CD4-positive, alpha-beta T cell (primary cell): ENCODE measurements around the gene CCSER1. TPM values are rescaled to one million over a fixed set of nuclear protein-coding genes. Genes with fewer than 3 reads are reported as not detected.

Experiments used
- ATAC-seq: fragments of 200-7000 bp; cut with Tn5 transposase; one replicate; pipeline ENCODE4 v1.10.0; 2022; ENCODE audit warnings: mild to moderate bottlenecking; ENCODE audit not compliant: poor library complexity
- CTCF ChIA-PET: fragments of 350-600 bp; sonication (Branson Sonifier 250); formaldehyde crosslinking; loops from one replicate; lab custom pipeline; 2021; ENCODE audit warnings: antibody characterized with exemption, inconsistent platforms; lab: Charles Lee
- POLR2A ChIA-PET: fragments of 350-600 bp; sonication (Branson Sonifier 250); formaldehyde crosslinking; loops from one replicate; lab custom pipeline; 2021; ENCODE audit warnings: antibody characterized with exemption, inconsistent platforms; lab: Charles Lee
- DNase-seq, 14 experiments: peaks; one replicate each; pipeline ENCODE4 v3.0.0-alpha.2; 2013 to 2020; ENCODE audit warnings: mixed read lengths in 2 of 14
- H3K27ac ChIP-seq, 2 donors: one replicate each; pipeline versions ENCODE4 v1.5.1 to v1.7.0; 2013; ENCODE audit warnings: low read length in 2 of 2, low read depth in 1 of 2, mild to moderate bottlenecking in 1 of 2
- H3K27me3 ChIP-seq, 2 experiments: 1 replicate in 1 of 2; 2 replicates in 1 of 2; pipeline versions ENCODE4 v1.6.1 to v1.7.0; 2013; ENCODE audit warnings: low read length in 2 of 2, control low read depth in 1 of 2, mild to moderate bottlenecking in 1 of 2, moderate library complexity in 1 of 2; ENCODE audit not compliant: insufficient read depth in 2 of 2, control insufficient read depth in 1 of 2
- H3K36me3 ChIP-seq: one replicate; pipeline ENCODE4 v1.6.1; 2013; ENCODE audit warnings: low read length, control low read depth; ENCODE audit not compliant: insufficient read depth
- H3K4me1 ChIP-seq: one replicate; pipeline ENCODE4 v1.6.1; 2013; ENCODE audit warnings: low read length, control low read depth; ENCODE audit not compliant: insufficient read depth
- H3K4me3 ChIP-seq: one replicate; pipeline ENCODE4 v1.5.1; 2013; ENCODE audit warnings: mild to moderate bottlenecking, low read length, moderate library complexity
- H3K9me3 ChIP-seq, 2 experiments: 1 replicate in 1 of 2; 2 replicates in 1 of 2; pipeline versions ENCODE4 v1.6.1 to v1.7.0; 2013; ENCODE audit warnings: low read length in 2 of 2, mild to moderate bottlenecking in 2 of 2, control low read depth in 1 of 2, moderate library complexity in 1 of 2; ENCODE audit not compliant: control insufficient read depth in 1 of 2, insufficient read depth in 1 of 2
- H3K27ac Mint-ChIP-seq: one replicate; pipeline ENCODE4 v1.8.0; 2020; ENCODE audit warnings: mixed read lengths
- H3K27me3 Mint-ChIP-seq: one replicate; pipeline ENCODE4 v1.8.0; 2021; ENCODE audit warnings: mixed read lengths
- H3K36me3 Mint-ChIP-seq: one replicate; pipeline ENCODE4 v1.8.0; 2021; ENCODE audit warnings: low read depth, mixed read lengths
- H3K4me1 Mint-ChIP-seq: one replicate; pipeline ENCODE4 v1.8.0; 2021; ENCODE audit warnings: low read depth, mixed read lengths
- H3K4me3 Mint-ChIP-seq: one replicate; pipeline ENCODE4 v1.8.0; 2020; ENCODE audit warnings: mild to moderate bottlenecking, mixed read lengths
- H3K9me3 Mint-ChIP-seq: one replicate; pipeline ENCODE4 v1.8.0; 2020; ENCODE audit warnings: mixed read lengths
- CTCF ChIP-seq: fragments of 200-600 bp; IDR thresholded peaks from one replicate; pipeline ENCODE4 v1.8.0; 2022; ENCODE audit warnings: antibody characterized with exemption, mild to moderate bottlenecking
- intact Hi-C, 2 experiments: fragments of 100-400 bp; cut with DNase I in 1 of 2; cut with micrococcal nuclease in 1 of 2; formaldehyde crosslinking; loops; one replicate each; pipeline versions ENCODE4 v1.15.1 to v1.9.0; 2023 to 2025; cut with DNase I, micrococcal nuclease
- total RNA-seq, 174 experiments: library from RNA in 2 of 174; stranded (reverse) in 2 of 174; gene quantifications; one replicate each; pipeline ENCODE4 v1.2.3 and lab custom pipeline; 2021 to 2026

CCSER1 gene
- total RNA-seq, 2 experiments from 2014 or later = 0.36 to 0.71 TPM

GRCh38 chr4:90979556-90979955 lies 852.4 kb downstream of the CCSER1 start:
- Histone ChIP-seq H3K27ac (no peak overlapping the region), H3K36me3 (no peaks in the 10 kb centered on the region), H3K9me3 (peaks cover 0 to 5% of the 10 kb centered on the region in 2 experiments), H3K4me3 (no peak overlapping the region), H3K27me3 (no peaks in the 10 kb centered on the region), H3K4me1 (no peaks in the 10 kb centered on the region)
- Mint-ChIP-seq H3K27me3 (no peaks in the 10 kb centered on the region), H3K4me1 (no peaks in the 10 kb centered on the region), H3K36me3 (no peaks in the 10 kb centered on the region), H3K27ac (no peak overlapping the region), H3K9me3 (peaks cover 5% of the 10 kb centered on the region), H3K4me3 (no peak overlapping the region)
- ChIA-PET CTCF (no interaction called here), POLR2A (no interaction called here)
- TF ChIP-seq CTCF = no peak
- ATAC-seq (no peak), DNase-seq (no peak)
- intact Hi-C loops = no loop called here

- Histone ChIP-seq H3K27me3 (no peaks in the 10 kb centered on the region), H3K4me1 (no peaks in the 10 kb centered on the region), H3K27ac (no peak overlapping the region), H3K36me3 (no peaks in the 10 kb centered on the region), H3K9me3 (peaks cover 0 to 5% of the 10 kb centered on the region in 2 experiments), H3K4me3 (no peak overlapping the region)
- Mint-ChIP-seq H3K27me3 (no peaks in the 10 kb centered on the region), H3K4me3 (no peak overlapping the region), H3K4me1 (no peaks in the 10 kb centered on the region), H3K27ac (no peak overlapping the region), H3K9me3 (peaks cover 7% of the 10 kb centered on the region), H3K36me3 (no peaks in the 10 kb centered on the region)
- POLR2A ChIA-PET = no interaction called here
- DNase-seq = no peak
- no peak for ATAC-seq
- CTCF ChIA-PET = no interaction called here
- intact Hi-C loops = no loop called here
- no peak for TF ChIP-seq CTCF
Measured at GRCh38 chr4:90982813-90983212, 855.6 kb downstream of the CCSER1 start.

DNA sequence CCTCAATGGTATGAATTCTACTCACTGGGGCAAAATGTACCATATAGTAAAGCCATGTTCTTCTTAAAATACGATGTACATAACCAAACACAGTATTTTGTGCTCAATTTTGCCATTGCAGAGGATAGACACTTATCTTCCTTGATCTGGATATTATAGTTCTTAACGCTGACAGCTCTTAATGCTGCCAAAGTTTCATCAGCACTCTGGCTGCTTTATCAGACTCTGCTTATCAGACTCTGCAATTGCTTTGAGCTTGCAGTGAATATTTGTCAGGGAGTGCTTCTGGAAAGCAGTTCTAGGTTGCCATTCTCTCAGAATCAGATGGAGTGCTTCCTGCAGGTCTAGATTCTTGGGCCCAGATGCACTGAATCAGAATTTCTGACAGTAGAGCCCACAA lies 863.1 kb downstream of the CCSER1 start:
- POLR2A ChIA-PET = no interaction called here
- CTCF ChIA-PET = no interaction called here
- H3K4me1 Mint-ChIP-seq = no peaks in the 10 kb centered on the region

More for the DNA sequence above, 863.1 kb downstream of the CCSER1 start:
- Mint-ChIP-seq H3K27ac (no peak overlapping the region), H3K36me3 (no peaks in the 10 kb centered on the region), H3K4me3 (no peak overlapping the region), H3K27me3 (no peaks in the 10 kb centered on the region), H3K9me3 (peaks cover 2% of the 10 kb centered on the region)
- DNase-seq (no peak), ATAC-seq (no peak)
- Histone ChIP-seq H3K4me1 (no peaks in the 10 kb centered on the region), H3K36me3 (no peaks in the 10 kb centered on the region), H3K27ac (no peak overlapping the region), H3K4me3 (no peak overlapping the region), H3K27me3 (no peaks in the 10 kb centered on the region), H3K9me3 (no peaks in the 10 kb centered on the region)
- intact Hi-C loops = no loop called here
- no peak for TF ChIP-seq CTCF
